Body of pancreas (tissue), 4 donors: ENCODE data around the gene CAPN14.

Experiments used
- POLR2A ChIP-seq, 3 donors: fragments of 450-650 bp; IDR thresholded peaks; one replicate each; pipeline ENCODE4 v1.6.1; 2016; ENCODE audit warnings: antibody characterized with exemption in 3 of 3, mild to moderate bottlenecking in 2 of 3
- TF ChIP-seq, protein P1 (sequence below), 7 experiments: fragments of 450-650 bp in 4 of 7; fragments of 200-600 bp in 3 of 7; sonication (generic) in 3 of 7; IDR thresholded peaks; one replicate each; pipeline ENCODE4 v1.5.1; 2016 to 2019; ENCODE audit warnings: antibody characterized with exemption in 7 of 7

DNA sequence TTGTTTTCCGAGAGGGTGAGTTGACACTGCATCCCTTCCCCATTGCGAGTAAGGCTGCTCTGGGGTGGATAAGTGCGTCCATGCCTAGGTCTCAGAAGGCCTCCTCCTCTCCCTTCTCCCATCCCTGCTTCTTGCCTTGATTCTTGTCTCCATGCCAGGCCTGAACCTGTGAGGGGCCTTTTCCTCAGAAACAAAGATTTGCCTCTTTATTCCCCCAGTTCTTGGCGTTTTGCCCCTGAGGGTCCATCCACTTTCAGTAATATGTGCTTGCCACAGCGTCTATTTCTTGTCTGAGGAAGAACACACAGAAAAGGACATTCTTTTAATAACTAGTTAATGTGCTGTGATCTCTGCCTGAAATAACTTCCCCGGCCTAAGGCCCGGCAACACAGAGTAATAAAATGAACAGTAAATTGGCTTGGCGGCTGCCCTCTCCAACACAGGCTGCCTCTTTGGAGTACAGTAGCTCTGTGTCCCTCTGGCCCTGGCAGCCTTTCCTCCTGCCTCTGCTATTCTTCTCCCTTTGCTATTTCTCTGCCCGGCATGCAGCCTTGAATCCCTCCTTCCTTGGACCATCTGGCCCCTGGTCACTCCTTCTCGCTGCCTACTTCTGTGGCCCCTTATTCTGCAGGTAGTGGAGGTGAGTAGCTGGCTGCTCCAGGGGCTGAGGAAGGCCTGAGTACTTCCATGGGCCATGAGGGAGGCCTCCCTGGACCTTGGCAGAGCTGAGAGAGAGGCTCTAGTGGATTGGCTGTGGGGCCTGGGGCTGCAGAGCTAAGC is 21.0 kb upstream of the CAPN14 start:
- TF ChIP-seq, protein P1, sequence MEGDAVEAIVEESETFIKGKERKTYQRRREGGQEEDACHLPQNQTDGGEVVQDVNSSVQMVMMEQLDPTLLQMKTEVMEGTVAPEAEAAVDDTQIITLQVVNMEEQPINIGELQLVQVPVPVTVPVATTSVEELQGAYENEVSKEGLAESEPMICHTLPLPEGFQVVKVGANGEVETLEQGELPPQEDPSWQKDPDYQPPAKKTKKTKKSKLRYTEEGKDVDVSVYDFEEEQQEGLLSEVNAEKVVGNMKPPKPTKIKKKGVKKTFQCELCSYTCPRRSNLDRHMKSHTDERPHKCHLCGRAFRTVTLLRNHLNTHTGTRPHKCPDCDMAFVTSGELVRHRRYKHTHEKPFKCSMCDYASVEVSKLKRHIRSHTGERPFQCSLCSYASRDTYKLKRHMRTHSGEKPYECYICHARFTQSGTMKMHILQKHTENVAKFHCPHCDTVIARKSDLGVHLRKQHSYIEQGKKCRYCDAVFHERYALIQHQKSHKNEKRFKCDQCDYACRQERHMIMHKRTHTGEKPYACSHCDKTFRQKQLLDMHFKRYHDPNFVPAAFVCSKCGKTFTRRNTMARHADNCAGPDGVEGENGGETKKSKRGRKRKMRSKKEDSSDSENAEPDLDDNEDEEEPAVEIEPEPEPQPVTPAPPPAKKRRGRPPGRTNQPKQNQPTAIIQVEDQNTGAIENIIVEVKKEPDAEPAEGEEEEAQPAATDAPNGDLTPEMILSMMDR (IDR thresholded peaks at IDR 0.05), result no peak
- no peak for TF ChIP-seq POLR2A (IDR thresholded peaks at IDR 0.05)
